ENCODE measurements around the gene KDM5A.

- TF ChIP-seq CTCF (IDR thresholded peaks at IDR 0.05) (no peak), POLR2A (IDR thresholded peaks at IDR 0.05) (no peak)
These were observed 124.0 kb downstream of the KDM5A start for GRCh38 chr12:265096-265495.
